Transverse colon (tissue), 4 donors: Measurements from ENCODE around the gene ELFN1. TPM values are rescaled to one million over a fixed set of nuclear protein-coding genes. Genes with fewer than 3 reads are reported as not detected.

Experiments used
- DNase-seq: peaks from one replicate; pipeline ENCODE4 v3.0.0-alpha.2; 2019
- H3K27ac ChIP-seq, 4 donors: fragments of 200-600 bp; sonication (generic); 2 replicates each; pipeline ENCODE4 v1.5.1; 2016 to 2018; ENCODE audit warnings: inconsistent platforms in 4 of 4
- H3K27me3 ChIP-seq: fragments of 200-600 bp; sonication (generic); 2 replicates; pipeline ENCODE4 v1.5.1; 2017; ENCODE audit warnings: inconsistent platforms
- H3K36me3 ChIP-seq, 4 donors: fragments of 200-600 bp; sonication (generic); 2 replicates each; pipeline ENCODE4 v1.5.1; 2017 to 2019; ENCODE audit warnings: inconsistent platforms in 4 of 4
- H3K4me1 ChIP-seq, 4 donors: fragments of 200-600 bp; sonication (generic); 2 replicates each; pipeline ENCODE4 v1.5.1; 2017 to 2020; ENCODE audit warnings: inconsistent platforms in 4 of 4
- H3K4me3 ChIP-seq, 4 donors: fragments of 200-600 bp; sonication (generic); 1 replicate in 1 of 4; 2 replicates in 3 of 4; pipeline versions ENCODE4 v1.5.1 to v1.6.1; 2017 to 2019; ENCODE audit warnings: inconsistent platforms in 4 of 4
- H3K9me3 ChIP-seq, 2 donors: fragments of 200-600 bp; sonication (generic); 2 replicates each; pipeline ENCODE4 v1.5.1; 2017 to 2019; ENCODE audit warnings: inconsistent platforms in 2 of 2
- EP300 ChIP-seq: sonication (generic); formaldehyde crosslinking; IDR thresholded peaks from one replicate; pipeline ENCODE4 v1.6.1; 2017; ENCODE audit warnings: antibody characterized with exemption, low read depth
- POLR2A ChIP-seq: fragments of 450-650 bp; IDR thresholded peaks from one replicate; pipeline ENCODE4 v1.6.1; 2016; ENCODE audit warnings: antibody characterized with exemption, mild to moderate bottlenecking, moderate library complexity
- POLR2AphosphoS5 ChIP-seq, 3 donors: sonication (generic); formaldehyde crosslinking; IDR thresholded peaks; one replicate each; pipeline ENCODE4 v1.6.1; 2016; ENCODE audit warnings: antibody characterized with exemption in 3 of 3
- WGBS, 2 donors: methylation state at CpG; one replicate each; pipeline ENCODE4 v1.1.5; 2018; ENCODE audit warnings: low coverage in 1 of 2; 5-methylcytosine and 5-hydroxymethylcytosine counted together
- in situ Hi-C, 4 donors: fragments of 200-750 bp; cut with MboI; loops; one replicate each; pipeline versions ENCODE4 v1.15.0 to v1.15.1; 2017; ENCODE audit warnings: low sequenced_read_pairs in 3 of 4, low pct_ligation_motif_present in 1 of 4, low pct_unique_long_range_greater_than_20kb in 1 of 4
- intact Hi-C: fragments of 100-400 bp; cut with DNase I; formaldehyde crosslinking; loops from one replicate; pipeline ENCODE4 v1.15.1; 2023; ENCODE audit warnings: low total_unique reads
- total RNA-seq, 4 donors: library from RNA; depleted of rRNA; stranded (reverse); fragments of >200 nt; gene quantifications; one replicate each; pipeline ENCODE4 v1.1.0, GENCODE V29; 2016
- TF ChIP-seq, protein P1 (sequence below), 5 experiments: fragments of 200-600 bp in 3 of 5; fragments of 450-650 bp in 2 of 5; sonication (generic) in 3 of 5; IDR thresholded peaks; 1 replicate in 2 of 5; 2 replicates in 3 of 5; pipeline ENCODE4 v1.5.1; 2016 to 2017; ENCODE audit warnings: antibody characterized with exemption in 5 of 5, inconsistent platforms in 3 of 5, mild to moderate bottlenecking in 2 of 5, moderate library complexity in 1 of 5

Gene ELFN1
- total RNA-seq, 4 donors from 2014 or later = 0.14 to 0.60 (median 0.32) TPM; not detected in 1

DNA sequence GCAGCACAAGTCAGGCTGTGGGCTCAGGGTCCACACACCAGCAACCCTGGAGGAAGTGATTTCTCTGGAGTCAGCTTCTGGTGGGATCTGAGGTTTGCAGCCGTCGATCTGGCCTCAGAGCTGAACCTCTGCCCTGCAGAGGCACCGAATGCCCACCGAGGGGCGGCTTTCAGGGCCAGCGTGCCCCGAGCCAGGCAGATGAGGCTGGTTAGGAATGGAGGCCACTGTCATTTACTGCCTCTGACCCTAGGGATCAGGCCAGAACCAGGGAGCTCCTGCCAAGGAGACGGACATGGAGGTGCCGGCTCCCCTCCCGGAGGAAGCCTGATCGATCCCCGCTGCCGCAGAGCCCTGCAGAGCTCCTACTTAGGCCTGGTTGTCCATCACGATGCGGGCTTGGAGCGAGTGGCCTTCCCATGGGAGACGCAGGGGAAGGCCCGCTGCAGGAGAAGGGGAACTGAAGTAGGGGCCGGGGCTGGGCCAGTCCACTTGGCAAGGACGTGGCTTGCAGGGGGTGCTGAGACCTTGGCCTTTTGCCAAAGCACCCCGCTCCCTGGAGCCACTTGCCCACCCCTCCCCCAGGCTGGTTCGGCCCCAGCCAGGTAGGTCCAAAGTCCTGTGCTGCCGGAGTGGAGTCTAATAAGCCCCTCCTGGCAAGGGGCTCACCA lies 19.6 kb upstream of the ELFN1 start:
- Histone ChIP-seq H3K36me3 (no peaks in the 10 kb centered on the region), H3K27me3 (peaks cover 16% of the 10 kb centered on the region), H3K4me1 (no peaks in the 10 kb centered on the region), H3K4me3 (no peak overlapping the region), H3K9me3 (no peaks in the 10 kb centered on the region), H3K27ac (no peak overlapping the region)
- WGBS, 2 donors = 84% methylated on average over 19 of the region's 23 CpGs; no CpG with 5 or more reads in 1 of the 2 donors
- TF ChIP-seq, protein P1, sequence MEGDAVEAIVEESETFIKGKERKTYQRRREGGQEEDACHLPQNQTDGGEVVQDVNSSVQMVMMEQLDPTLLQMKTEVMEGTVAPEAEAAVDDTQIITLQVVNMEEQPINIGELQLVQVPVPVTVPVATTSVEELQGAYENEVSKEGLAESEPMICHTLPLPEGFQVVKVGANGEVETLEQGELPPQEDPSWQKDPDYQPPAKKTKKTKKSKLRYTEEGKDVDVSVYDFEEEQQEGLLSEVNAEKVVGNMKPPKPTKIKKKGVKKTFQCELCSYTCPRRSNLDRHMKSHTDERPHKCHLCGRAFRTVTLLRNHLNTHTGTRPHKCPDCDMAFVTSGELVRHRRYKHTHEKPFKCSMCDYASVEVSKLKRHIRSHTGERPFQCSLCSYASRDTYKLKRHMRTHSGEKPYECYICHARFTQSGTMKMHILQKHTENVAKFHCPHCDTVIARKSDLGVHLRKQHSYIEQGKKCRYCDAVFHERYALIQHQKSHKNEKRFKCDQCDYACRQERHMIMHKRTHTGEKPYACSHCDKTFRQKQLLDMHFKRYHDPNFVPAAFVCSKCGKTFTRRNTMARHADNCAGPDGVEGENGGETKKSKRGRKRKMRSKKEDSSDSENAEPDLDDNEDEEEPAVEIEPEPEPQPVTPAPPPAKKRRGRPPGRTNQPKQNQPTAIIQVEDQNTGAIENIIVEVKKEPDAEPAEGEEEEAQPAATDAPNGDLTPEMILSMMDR (IDR thresholded peaks at IDR 0.05) = no peak
- TF ChIP-seq POLR2A (no peak), POLR2AphosphoS5 (IDR thresholded peaks at IDR 0.05) (no peak), EP300 (no peak)
- DNase-seq = no peak
- in situ Hi-C loops = loop anchor here in 2 of 4 donors (25.0 kb wide), 1 partner anchor 562 kb away; no protein-coding TSS in a partner anchor
- intact Hi-C loops = no loop called here

DNA sequence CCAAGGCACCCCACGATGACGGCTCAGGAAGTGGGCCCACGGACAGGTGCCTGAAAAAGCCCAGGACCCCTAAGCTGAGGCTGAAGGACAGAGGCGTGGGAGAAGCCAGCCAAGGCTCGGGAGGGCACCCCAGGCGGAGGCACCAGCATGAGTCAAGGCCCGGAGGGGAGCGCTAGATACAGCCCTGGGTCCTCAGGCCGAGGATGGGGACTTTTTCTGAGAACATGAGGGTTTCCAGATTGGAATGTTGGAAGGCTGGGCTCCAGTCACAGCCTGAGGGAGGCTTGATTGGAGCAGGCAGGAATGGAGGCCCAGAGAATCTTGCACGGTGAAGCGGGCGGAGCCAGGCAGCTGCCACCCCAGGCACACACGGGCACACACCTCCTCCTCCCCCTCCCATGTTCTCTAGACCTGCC lies 19.0 kb upstream of the ELFN1 start:
- Histone ChIP-seq H3K36me3 (no peaks in the 10 kb centered on the region), H3K27me3 (peaks cover 21% of the 10 kb centered on the region), H3K27ac (no peak overlapping the region), H3K9me3 (no peaks in the 10 kb centered on the region), H3K4me1 (no peaks in the 10 kb centered on the region), H3K4me3 (no peak overlapping the region)
- in situ Hi-C loops = loop anchor here in 2 of 4 donors (25.0 kb wide), 1 partner anchor 561 kb away; no protein-coding TSS in a partner anchor
- TF ChIP-seq POLR2A (no peak), POLR2AphosphoS5 (IDR thresholded peaks at IDR 0.05) (no peak), EP300 (no peak)
- TF ChIP-seq, protein P1 (IDR thresholded peaks at IDR 0.05) = no peak
- WGBS, 2 donors = 67% methylated on average over 13 of the region's 13 CpGs; no CpG with 5 or more reads in 1 of the 2 donors
- DNase-seq = no peak
- intact Hi-C loops = no loop called here

DNA sequence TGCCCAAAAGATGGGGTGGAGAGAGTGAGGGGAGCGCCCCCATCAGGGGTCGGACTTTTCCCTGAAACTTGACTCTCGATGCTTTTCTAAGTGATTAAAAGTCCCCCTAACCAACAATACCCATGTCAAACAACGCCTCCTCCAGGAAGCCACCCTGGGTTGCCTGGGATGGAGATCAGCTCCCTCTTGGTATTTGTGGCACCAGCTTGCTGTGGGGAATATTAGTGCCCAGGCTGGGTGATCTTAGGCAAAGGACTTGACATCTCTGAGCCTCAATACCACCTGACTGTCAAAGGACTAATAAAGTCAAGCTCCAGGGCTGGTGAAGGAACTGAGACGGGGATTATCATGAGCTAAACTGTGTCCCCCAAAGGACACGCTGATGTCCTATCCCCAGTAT lies 18.2 kb upstream of the ELFN1 start:
- in situ Hi-C loops = loop anchor here in 2 of 4 donors (25.0 kb wide), 1 partner anchor 560 kb away; no protein-coding TSS in a partner anchor
- intact Hi-C loops = no loop called here
- peaks cover 28% of the 10 kb centered on the region for H3K27me3 ChIP-seq
- WGBS, 2 donors = 73 to 76% methylated on average over 2 to 6 of the region's 6 CpGs
- no peak for DNase-seq
- no peaks in the 10 kb centered on the region for H3K9me3 ChIP-seq
- no peaks in the 10 kb centered on the region for H3K36me3 ChIP-seq
- H3K27ac ChIP-seq = no peak overlapping the region
- H3K4me1 ChIP-seq = no peaks in the 10 kb centered on the region
- TF ChIP-seq POLR2AphosphoS5 (IDR thresholded peaks at IDR 0.05) = no peak
- TF ChIP-seq POLR2A = no peak
- no peak for TF ChIP-seq EP300
- TF ChIP-seq, protein P1 (IDR thresholded peaks at IDR 0.05) = no peak
- no peak overlapping the region for H3K4me3 ChIP-seq

- Histone ChIP-seq H3K9me3 (no peaks in the 10 kb centered on the region), H3K36me3 (no peaks in the 10 kb centered on the region), H3K27ac (no peak overlapping the region), H3K4me1 (no peaks in the 10 kb centered on the region), H3K4me3 (no peak overlapping the region), H3K27me3 (peaks cover 38% of the 10 kb centered on the region)
- TF ChIP-seq POLR2A = no peak
- no peak for DNase-seq
- in situ Hi-C loops = loop anchor here in 2 of 4 donors (25.0 kb wide), 1 partner anchor 559 kb away; no protein-coding TSS in a partner anchor
- intact Hi-C loops = no loop called here
- WGBS, 2 donors = 92% methylated on average over 4 of the region's 4 CpGs; no CpG with 5 or more reads in 1 of the 2 donors
Observed at GRCh38 chr7:1653500-1653899, 16.6 kb upstream of the ELFN1 start.
